GM18868 (cell line): ENCODE measurements around the gene PDZRN4.
"Not testable (repeated sequence)": the region's sequence is repeated elsewhere in the genome, so short reads cannot be mapped to it uniquely, and the experiment has no call there.

ENCODE experiments used
- ATAC-seq: cut with Tn5 transposase; IDR thresholded peaks from one replicate; pipeline ENCODE4 v1.9.1; 2021; ENCODE audit warnings: mild to moderate bottlenecking, moderate library complexity; ENCODE audit not compliant: unreplicated experiment

PDZRN4 gene

GRCh38 chr12:41545761-41546160 lies 357.6 kb downstream of the PDZRN4 start:
- ATAC-seq = no peak

- not testable (repeated sequence) for ATAC-seq
Observed at GRCh38 chr12:41547071-41547470, 359.0 kb downstream of the PDZRN4 start.

- no peak for ATAC-seq
Observed at GRCh38 chr12:41548926-41549325, 360.8 kb downstream of the PDZRN4 start.

GRCh38 chr12:41552588-41552987 lies 364.5 kb downstream of the PDZRN4 start:
- ATAC-seq = no peak

GRCh38 chr12:41556176-41556575 lies 368.1 kb downstream of the PDZRN4 start:
- no peak for ATAC-seq

- ATAC-seq = no peak
Observed at GRCh38 chr12:41557344-41557743, 369.2 kb downstream of the PDZRN4 start.

- no peak for ATAC-seq
Observed at GRCh38 chr12:41558671-41559070, 370.6 kb downstream of the PDZRN4 start.

- no peak for ATAC-seq
Observed at GRCh38 chr12:41563051-41563450, 374.9 kb downstream of the PDZRN4 start.

- ATAC-seq = no peak
Observed at GRCh38 chr12:41564816-41565215, 376.7 kb downstream of the PDZRN4 start.

GRCh38 chr12:41566703-41567102 lies 378.6 kb downstream of the PDZRN4 start:
- no peak for ATAC-seq

GRCh38 chr12:41573445-41573844 lies 385.3 kb downstream of the PDZRN4 start:
- ATAC-seq = no peak

- ATAC-seq = no peak
Observed at GRCh38 chr12:41576925-41577324, 388.8 kb downstream of the PDZRN4 start.

- no peak for ATAC-seq
Observed at GRCh38 chr12:41577995-41578394, 389.9 kb downstream of the PDZRN4 start.

GRCh38 chr12:41585784-41586183 lies 397.7 kb downstream of the PDZRN4 start:
- no peak for ATAC-seq

GRCh38 chr12:41587574-41587973 lies 399.5 kb downstream of the PDZRN4 start:
- ATAC-seq = no peak

- no peak for ATAC-seq
Observed at GRCh38 chr12:41589878-41590277, 401.8 kb downstream of the PDZRN4 start.

GRCh38 chr12:41596190-41596589 lies 408.1 kb downstream of the PDZRN4 start:
- ATAC-seq = no peak

- no peak for ATAC-seq
Observed at GRCh38 chr12:41604830-41605229, 416.7 kb downstream of the PDZRN4 start.

GRCh38 chr12:41605545-41606305 lies 417.6 kb downstream of the PDZRN4 start:
- no peak for ATAC-seq

GRCh38 chr12:41606468-41607445 lies 418.6 kb downstream of the PDZRN4 start:
- no peak for ATAC-seq

GRCh38 chr12:41612892-41613557 lies 424.9 kb downstream of the PDZRN4 start:
- no peak for ATAC-seq
